SK-N-SH (cell line): ENCODE measurements around the gene CREB5. TPM values are rescaled to one million over a fixed set of nuclear protein-coding genes. Genes with fewer than 3 reads are reported as not detected.

Experiments
- CTCF ChIA-PET: fragments of 300-600, 350-600 bp; formaldehyde crosslinking; extraction: SDS; loops from one replicate; lab custom pipeline; 2021; lab: Yijun Ruan, JAX
- POLR2A ChIA-PET: fragments of 350-600 bp; sonication (Branson Sonifier 250); formaldehyde crosslinking; extraction: SDS; loops from one replicate; lab custom pipeline; 2020; ENCODE audit warnings: antibody characterized with exemption, inconsistent platforms; lab: Yijun Ruan, JAX
- DNase-seq: peaks from one replicate; pipeline ENCODE4 v3.0.0; 2012
- H2AFZ ChIP-seq: fragments of 200-600 bp; sonication (generic); 2 replicates; pipeline ENCODE4 v1.8.1; 2016; ENCODE audit warnings: antibody characterized with exemption, mild to moderate bottlenecking, low read depth
- H3F3A ChIP-seq: fragments of 200-600 bp; sonication (generic); replicated peaks from 2 replicates; pipeline ENCODE3; 2016; ENCODE audit warnings: antibody characterized with exemption, mild to moderate bottlenecking; ENCODE audit not compliant: insufficient read depth
- H3K27ac ChIP-seq, 2 experiments: fragments of 200-500 bp in 1 of 2; fragments of 200-600 bp in 1 of 2; sonication (Bioruptor generic) in 1 of 2; sonication (generic), shearing (Covaris generic) in 1 of 2; 2 replicates each; pipeline versions ENCODE4 v1.5.1 to v1.6.1; 2014 to 2016; ENCODE audit warnings: low read depth in 2 of 2, inconsistent platforms in 1 of 2, low read length in 1 of 2, mild to moderate bottlenecking in 1 of 2, mixed read lengths in 1 of 2
- H3K27me3 ChIP-seq: fragments of 200-600 bp; sonication (generic), shearing (Covaris generic); 2 replicates; pipeline ENCODE4 v1.6.1; 2016; ENCODE audit warnings: mixed run types; ENCODE audit not compliant: insufficient read depth
- H3K36me3 ChIP-seq, 2 experiments: fragments of 200-500 bp in 1 of 2; fragments of 200-600 bp in 1 of 2; sonication (Bioruptor generic) in 1 of 2; sonication (generic) in 1 of 2; replicated peaks in 1 of 2; 2 replicates each; pipeline versions ENCODE3 to v1.5.1; 2014 to 2016; ENCODE audit warnings: low read length in 1 of 2, mild to moderate bottlenecking in 1 of 2; ENCODE audit not compliant: insufficient read depth in 2 of 2, control insufficient read depth in 1 of 2
- H3K4me1 ChIP-seq, 2 experiments: fragments of 200-500 bp in 1 of 2; fragments of 200-600 bp in 1 of 2; sonication (Bioruptor generic) in 1 of 2; sonication (generic), shearing (Covaris generic) in 1 of 2; 2 replicates each; pipeline versions ENCODE4 v1.5.1 to v1.6.1; 2014 to 2016; ENCODE audit warnings: low read depth in 1 of 2, low read length in 1 of 2, mixed run types in 1 of 2; ENCODE audit not compliant: insufficient read depth in 2 of 2, control insufficient read depth in 1 of 2
- H3K4me2 ChIP-seq: fragments of 200-600 bp; sonication (generic), shearing (Covaris generic); 2 replicates; pipeline ENCODE4 v1.6.1; 2017; ENCODE audit warnings: mixed run types
- H3K4me3 ChIP-seq, 2 experiments: fragments of 200-500 bp in 1 of 2; fragments of 200-600 bp in 1 of 2; sonication (Bioruptor generic) in 1 of 2; sonication (generic), shearing (Covaris generic) in 1 of 2; 2 replicates each; pipeline versions ENCODE4 v1.5.1 to v1.8.1; 2014 to 2016; ENCODE audit warnings: low read depth in 2 of 2, inconsistent platforms in 1 of 2, low read length in 1 of 2, mild to moderate bottlenecking in 1 of 2, mixed read lengths in 1 of 2, moderate library complexity in 1 of 2
- H3K79me2 ChIP-seq: fragments of 200-600 bp; sonication (generic); 2 replicates; pipeline ENCODE4 v1.8.1; 2017; ENCODE audit warnings: mild to moderate bottlenecking; ENCODE audit not compliant: insufficient read depth
- H3K9ac ChIP-seq: fragments of 200-600 bp; sonication (generic); 2 replicates; pipeline ENCODE4 v1.6.1; 2017; ENCODE audit warnings: mixed run types
- H3K9me2 ChIP-seq: fragments of 200-600 bp; sonication (generic); 2 replicates; pipeline ENCODE4 v1.6.1; 2017; ENCODE audit warnings: mixed run types
- H3K9me3 ChIP-seq: fragments of 200-600 bp; sonication (generic); 2 replicates; pipeline ENCODE4 v1.6.1; 2017; ENCODE audit warnings: mixed run types, mild to moderate bottlenecking, moderate library complexity
- H4K20me1 ChIP-seq: fragments of 200-600 bp; sonication (generic); 2 replicates; pipeline ENCODE4 v1.6.1; 2017; ENCODE audit warnings: mild to moderate bottlenecking, mixed run types; ENCODE audit not compliant: insufficient read depth
- CHD2 ChIP-seq: fragments of 150-350 bp; IDR thresholded peaks from 2 replicates; pipeline ENCODE4 v1.6.1; 2018; ENCODE audit warnings: low read length; ENCODE audit not compliant: partially characterized antibody
- CTCF ChIP-seq: fragments of 200-600 bp; sonication (generic); IDR thresholded peaks from 2 replicates; pipeline ENCODE4 v1.6.1; 2017; ENCODE audit warnings: antibody characterized with exemption, mild to moderate bottlenecking, moderate library complexity
- ELF1 ChIP-seq: IDR thresholded peaks from 2 replicates; pipeline ENCODE4 v1.4.0; 2012
- EZH2phosphoT487 ChIP-seq: fragments of 200-600 bp; sonication (generic); IDR thresholded peaks from 2 replicates; pipeline ENCODE4 v1.6.1; 2017; ENCODE audit warnings: low read depth, mixed run types, mild to moderate bottlenecking, antibody characterized with exemption, moderate library complexity, borderline replicate concordance
- FOXM1 ChIP-seq: IDR thresholded peaks from 2 replicates; pipeline ENCODE4 v1.4.0; 2012; ENCODE audit warnings: low read depth, mild to moderate bottlenecking
- GABPA ChIP-seq: IDR thresholded peaks from 2 replicates; pipeline ENCODE4 v1.4.0; 2012; ENCODE audit warnings: low read depth, mild to moderate bottlenecking
- IRF3 ChIP-seq: fragments of 150-350 bp; IDR thresholded peaks from 2 replicates; pipeline ENCODE4 v1.6.1; 2016; ENCODE audit warnings: mild to moderate bottlenecking, low read depth, low read length
- MAX ChIP-seq: IDR thresholded peaks from 2 replicates; pipeline ENCODE4 v1.4.0; 2012; ENCODE audit warnings: low read depth
- MXI1 ChIP-seq: IDR thresholded peaks from 2 replicates; pipeline ENCODE4 v1.6.1; 2012; ENCODE audit warnings: mild to moderate bottlenecking, low read depth, low read length, improper control_type of control experiment
- NRF1 ChIP-seq: IDR thresholded peaks from 2 replicates; pipeline ENCODE4 v1.6.1; 2012; ENCODE audit warnings: low read depth, mild to moderate bottlenecking, low read length
- POLR2AphosphoS5 ChIP-seq: IDR thresholded peaks from 2 replicates; pipeline ENCODE4 v1.6.1; 2012; ENCODE audit warnings: low read depth, low read length
- REST ChIP-seq: IDR thresholded peaks from 2 replicates; pipeline ENCODE4 v1.6.1; 2012; ENCODE audit warnings: mild to moderate bottlenecking, low read depth, low read length, moderate library complexity
- RFX5 ChIP-seq: IDR thresholded peaks from 2 replicates; pipeline ENCODE4 v1.6.1; 2012; ENCODE audit warnings: mild to moderate bottlenecking, improper control_type of control experiment, low read length
- RXRA ChIP-seq: IDR thresholded peaks from 2 replicates; pipeline ENCODE4 v1.4.0; 2012; ENCODE audit warnings: low read depth, mild to moderate bottlenecking, borderline replicate concordance
- SIN3A ChIP-seq: IDR thresholded peaks from 2 replicates; pipeline ENCODE4 v1.6.1; 2012; ENCODE audit warnings: low read depth, mild to moderate bottlenecking, low read length, moderate library complexity, borderline replicate concordance
- TAF1 ChIP-seq: IDR thresholded peaks from 2 replicates; pipeline ENCODE4 v1.6.1; 2012; ENCODE audit warnings: low read depth, mild to moderate bottlenecking, low read length, moderate library complexity, borderline replicate concordance
- TCF12 ChIP-seq: IDR thresholded peaks from 2 replicates; pipeline ENCODE4 v1.4.0; 2012
- TEAD4 ChIP-seq: IDR thresholded peaks from 2 replicates; pipeline ENCODE4 v1.4.0; 2012; ENCODE audit warnings: mild to moderate bottlenecking, borderline replicate concordance; ENCODE audit not compliant: insufficient read depth
- USF1 ChIP-seq: IDR thresholded peaks from 2 replicates; pipeline ENCODE4 v1.4.0; 2012; ENCODE audit warnings: low read depth, borderline replicate concordance
- YY1 ChIP-seq: IDR thresholded peaks from 2 replicates; pipeline ENCODE4 v1.4.0; 2012; ENCODE audit warnings: low read depth, mild to moderate bottlenecking
- polyA plus RNA-seq, 3 experiments: library from polyadenylated mRNA; depleted of rRNA; stranded (reverse); fragments of >200 nt; gene quantifications; 2 replicates each; pipeline ENCODE4 v1.2.3, GENCODE V29; 2012

Gene CREB5
- polyA plus RNA-seq, 1 of the 3 experiments (the other 2 are of a cell fraction), result 19.3 TPM

DNA sequence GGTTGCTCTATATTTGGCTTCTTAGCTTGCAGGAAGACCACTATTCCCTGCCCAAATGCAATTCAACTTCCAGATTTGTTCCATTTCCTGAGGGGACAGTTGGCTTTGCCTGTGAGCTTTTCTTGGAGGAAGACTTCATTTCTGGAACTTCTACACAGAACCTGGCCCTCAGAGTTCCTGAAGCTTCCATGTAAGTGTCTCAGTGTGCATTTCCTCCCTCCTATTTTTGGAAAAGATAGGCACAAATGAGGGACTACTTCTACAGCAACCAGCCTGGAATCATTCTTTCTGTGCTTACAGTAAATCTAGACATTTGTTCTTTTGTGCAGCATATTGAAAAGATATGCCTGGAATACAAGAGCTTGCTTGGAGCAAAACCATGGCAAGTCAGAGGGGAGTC, 164.3 kb downstream of the CREB5 start:
- Histone ChIP-seq H3K4me3 (no peak overlapping the region), H3K9ac (no peak overlapping the region)
- no peak for TF ChIP-seq CHD2
- no peak for TF ChIP-seq FOXM1
- TF ChIP-seq SIN3A, result no peak
- TF ChIP-seq RXRA, result no peak
- no peak for TF ChIP-seq MXI1
- TF ChIP-seq RFX5, result no peak
- TF ChIP-seq YY1, result no peak
- TF ChIP-seq USF1, result no peak
- TF ChIP-seq GABPA, result no peak
- no peak for TF ChIP-seq TAF1
- TF ChIP-seq TEAD4, result no peak
- no peak for TF ChIP-seq ELF1
- no peak for TF ChIP-seq EZH2phosphoT487
- no peak for TF ChIP-seq CTCF
- no peak for TF ChIP-seq REST
- no peak for TF ChIP-seq NRF1
- TF ChIP-seq TCF12, result no peak
- no peak for TF ChIP-seq IRF3
- no peak for TF ChIP-seq MAX
- TF ChIP-seq POLR2AphosphoS5, result no peak
- TF ChIP-seq, all 33 proteins: peak for 0
- H3K4me1 ChIP-seq, result peaks cover 8 to 31% of the 10 kb centered on the region in 2 experiments; a peak in 3 of 4 replicates
- ChIA-PET CTCF (interaction anchor here (1.0 to 2.1 kb wide), 4 partner anchors 12 to 50 kb away, joined by 3 to 8 read pairs (median 4); no protein-coding TSS in a partner anchor), POLR2A (no interaction called here)
- H3K4me2 ChIP-seq, result no peak overlapping the region
- H3K27ac ChIP-seq, result no peak overlapping the region
- H3K79me2 ChIP-seq, result no peaks in the 10 kb centered on the region
- no peaks in the 10 kb centered on the region for H3K36me3 ChIP-seq
- no peaks in the 10 kb centered on the region for H4K20me1 ChIP-seq
- no peak overlapping the region for H2AFZ ChIP-seq
- H3F3A ChIP-seq, result peaks cover 10% of the 10 kb centered on the region
- H3K9me3 ChIP-seq, result no peaks in the 10 kb centered on the region
- H3K27me3 ChIP-seq, result no peaks in the 10 kb centered on the region; the same call in 1 of the 2 replicates
- no peak for DNase-seq
- H3K9me2 ChIP-seq, result no peaks in the 10 kb centered on the region
